HS-5 (cell line): ENCODE results near the gene NME1.

Experiments used
- DNase-seq: peaks from one replicate; pipeline ENCODE4 v3.0.0-alpha.2; 2012; ENCODE audit warnings: low read depth

Gene NME1

GRCh38 chr17:51191895-51192294 lies 38.5 kb downstream of the NME1 start:
- DNase-seq: no peak

- no peak for DNase-seq
Measured at GRCh38 chr17:51197754-51198153, 44.4 kb downstream of the NME1 start.

- DNase-seq: no peak
Measured at GRCh38 chr17:51200295-51200694, 46.9 kb downstream of the NME1 start.

GRCh38 chr17:51200846-51201245 lies 47.5 kb downstream of the NME1 start:
- DNase-seq: no peak

- no peak for DNase-seq
Measured at GRCh38 chr17:51203838-51204237, 50.5 kb downstream of the NME1 start.
